Activated CD8-positive, alpha-beta T cell treated with anti-CD3 and anti-CD28 coated beads for 36 hours (primary cell): ENCODE data around the gene RIMS1. TPM values are rescaled to one million over a fixed set of nuclear protein-coding genes. Genes with fewer than 3 reads are reported as not detected.

ENCODE experiments used
- ATAC-seq: fragments of 200-7000 bp; cut with Tn5 transposase; one replicate; pipeline ENCODE4 v1.10.0; 2021; ENCODE audit warnings: mild to moderate bottlenecking, moderate library complexity
- CTCF ChIA-PET: fragments of 350-600 bp; sonication (Branson Sonifier 250); formaldehyde crosslinking; loops from one replicate; lab custom pipeline; 2021; ENCODE audit warnings: antibody characterized with exemption; lab: Charles Lee
- POLR2A ChIA-PET: fragments of 350-600 bp; sonication (Branson Sonifier 250); formaldehyde crosslinking; loops from one replicate; lab custom pipeline; 2021; ENCODE audit warnings: antibody characterized with exemption; lab: Charles Lee
- DNase-seq: peaks from one replicate; pipeline ENCODE4 v3.0.0-alpha.2; 2020
- H3K27ac Mint-ChIP-seq: one replicate; pipeline ENCODE4 v1.8.0; 2021; ENCODE audit warnings: mild to moderate bottlenecking, mixed read lengths
- H3K27me3 Mint-ChIP-seq: one replicate; pipeline ENCODE4 v1.8.0; 2021; ENCODE audit warnings: mixed read lengths
- H3K36me3 Mint-ChIP-seq: one replicate; pipeline ENCODE4 v1.8.0; 2021; ENCODE audit warnings: low read depth, mixed read lengths
- H3K4me1 Mint-ChIP-seq: one replicate; pipeline ENCODE4 v1.8.0; 2021; ENCODE audit warnings: low read depth, mixed read lengths
- H3K4me3 Mint-ChIP-seq: one replicate; pipeline ENCODE4 v1.8.0; 2021; ENCODE audit warnings: mild to moderate bottlenecking, moderate library complexity, mixed read lengths
- H3K9me3 Mint-ChIP-seq: one replicate; pipeline ENCODE4 v1.8.0; 2021; ENCODE audit warnings: mixed read lengths
- CTCF ChIP-seq: fragments of 200-600 bp; IDR thresholded peaks from one replicate; pipeline ENCODE4 v1.8.0; 2022; ENCODE audit warnings: antibody characterized with exemption, mild to moderate bottlenecking
- intact Hi-C: fragments of 100-400 bp; cut with micrococcal nuclease; formaldehyde crosslinking; loops from one replicate; pipeline ENCODE4 v1.10.0; 2022
- total RNA-seq, 2 experiments: library from RNA; stranded (reverse); gene quantifications; one replicate each; pipeline ENCODE4 v1.2.3, GENCODE V29; 2021

RIMS1 gene
- total RNA-seq, 2 experiments from 2014 or later: not detected

GRCh38 chr6:71908162-71908765 lies 21.9 kb downstream of the RIMS1 start:
- H3K27me3 Mint-ChIP-seq: no peaks in the 10 kb centered on the region
- DNase-seq: no peak
- POLR2A ChIA-PET: no interaction called here
- ATAC-seq: no peak
- intact Hi-C loops: no loop called here
- no peaks in the 10 kb centered on the region for H3K4me1 Mint-ChIP-seq
- H3K4me3 Mint-ChIP-seq: no peak overlapping the region
- H3K9me3 Mint-ChIP-seq: no peaks in the 10 kb centered on the region
- H3K36me3 Mint-ChIP-seq: no peaks in the 10 kb centered on the region
- H3K27ac Mint-ChIP-seq: no peak overlapping the region
- no peak for TF ChIP-seq CTCF
- CTCF ChIA-PET: no interaction called here

GRCh38 chr6:71913444-71914234 lies 27.3 kb downstream of the RIMS1 start:
- H3K4me3 Mint-ChIP-seq: no peak overlapping the region
- no peak for DNase-seq
- H3K4me1 Mint-ChIP-seq: no peaks in the 10 kb centered on the region
- ChIA-PET POLR2A (no interaction called here), CTCF (no interaction called here)
- no peak overlapping the region for H3K27ac Mint-ChIP-seq
- H3K9me3 Mint-ChIP-seq: no peaks in the 10 kb centered on the region
- intact Hi-C loops: no loop called here
- TF ChIP-seq CTCF: no peak
- no peaks in the 10 kb centered on the region for H3K27me3 Mint-ChIP-seq
- ATAC-seq: no peak
- H3K36me3 Mint-ChIP-seq: no peaks in the 10 kb centered on the region

GRCh38 chr6:71929047-71929446 lies 42.7 kb downstream of the RIMS1 start:
- no peaks in the 10 kb centered on the region for H3K4me1 Mint-ChIP-seq
- no peak for TF ChIP-seq CTCF
- ChIA-PET CTCF (no interaction called here), POLR2A (no interaction called here)
- H3K27me3 Mint-ChIP-seq: no peaks in the 10 kb centered on the region
- no peak overlapping the region for H3K4me3 Mint-ChIP-seq
- DNase-seq: no peak
- H3K36me3 Mint-ChIP-seq: no peaks in the 10 kb centered on the region
- intact Hi-C loops: no loop called here
- no peak overlapping the region for H3K27ac Mint-ChIP-seq
- no peaks in the 10 kb centered on the region for H3K9me3 Mint-ChIP-seq
- no peak for ATAC-seq

GRCh38 chr6:71933881-71934280 lies 47.5 kb downstream of the RIMS1 start:
- Mint-ChIP-seq H3K27ac (no peak overlapping the region), H3K4me3 (no peak overlapping the region), H3K4me1 (no peaks in the 10 kb centered on the region), H3K27me3 (no peaks in the 10 kb centered on the region), H3K9me3 (peaks cover 5% of the 10 kb centered on the region), H3K36me3 (no peaks in the 10 kb centered on the region)
- no peak for TF ChIP-seq CTCF
- ChIA-PET POLR2A (no interaction called here), CTCF (no interaction called here)
- intact Hi-C loops: no loop called here
- no peak for ATAC-seq
- DNase-seq: no peak

- Mint-ChIP-seq H3K36me3 (no peaks in the 10 kb centered on the region), H3K9me3 (peaks cover 3% of the 10 kb centered on the region), H3K27ac (no peak overlapping the region), H3K27me3 (no peaks in the 10 kb centered on the region), H3K4me3 (no peak overlapping the region), H3K4me1 (no peaks in the 10 kb centered on the region)
- intact Hi-C loops: no loop called here
- ChIA-PET POLR2A (no interaction called here), CTCF (no interaction called here)
- DNase-seq (no peak), ATAC-seq (no peak)
- no peak for TF ChIP-seq CTCF
Observed at GRCh38 chr6:71965404-71965803, 79.1 kb downstream of the RIMS1 start.
